Limb (tissue), 2 donors: ENCODE data around the gene ZNF521.
A peak's percentile ranks its signal among the peaks of the same experiment; 100 is the strongest.

ENCODE experiments used
- DNase-seq, 2 donors: peaks; one replicate each; pipeline ENCODE4 v3.0.0-alpha.2; 2016; ENCODE audit errors: extremely low spot score in 2 of 2

ZNF521 gene

DNA sequence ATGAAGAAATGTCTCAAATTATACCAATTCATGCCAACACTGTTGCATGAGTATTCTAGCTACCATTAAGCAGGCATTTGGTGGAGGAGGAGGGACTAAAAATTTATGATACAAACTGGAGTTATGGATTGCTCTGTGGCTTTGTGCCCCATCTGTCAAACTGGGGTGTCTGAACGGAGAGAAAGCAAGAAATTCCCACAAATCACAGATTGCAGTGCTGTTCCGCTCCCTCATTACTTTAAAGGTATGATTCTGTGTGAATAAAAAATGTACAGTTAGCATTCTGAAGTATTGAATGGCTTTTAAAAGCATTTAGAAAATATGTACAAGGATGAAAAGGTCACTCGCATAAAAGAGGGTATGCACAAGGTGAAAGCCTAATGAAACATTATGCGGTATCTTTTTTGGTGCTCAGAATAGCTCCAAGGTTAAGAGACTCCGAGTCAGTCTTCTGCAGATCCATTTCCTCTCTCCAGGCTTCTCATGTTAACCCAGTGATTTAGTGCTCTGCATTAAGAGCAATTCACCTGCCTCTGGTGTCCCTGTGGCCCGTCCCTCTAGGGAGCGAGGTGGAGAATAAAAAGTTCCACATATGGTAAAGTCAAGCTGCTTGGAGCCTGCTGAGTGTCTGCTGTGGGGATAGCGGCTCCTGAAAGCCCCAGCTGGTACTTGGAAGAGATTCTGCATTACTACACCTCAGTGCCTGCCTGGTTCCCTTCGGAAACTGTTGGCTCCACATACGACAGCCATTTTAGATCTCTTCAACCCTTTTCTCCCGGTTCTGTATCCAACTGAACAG, 184.2 kb downstream of the ZNF521 start:
- DNase-seq = no peak

DNA sequence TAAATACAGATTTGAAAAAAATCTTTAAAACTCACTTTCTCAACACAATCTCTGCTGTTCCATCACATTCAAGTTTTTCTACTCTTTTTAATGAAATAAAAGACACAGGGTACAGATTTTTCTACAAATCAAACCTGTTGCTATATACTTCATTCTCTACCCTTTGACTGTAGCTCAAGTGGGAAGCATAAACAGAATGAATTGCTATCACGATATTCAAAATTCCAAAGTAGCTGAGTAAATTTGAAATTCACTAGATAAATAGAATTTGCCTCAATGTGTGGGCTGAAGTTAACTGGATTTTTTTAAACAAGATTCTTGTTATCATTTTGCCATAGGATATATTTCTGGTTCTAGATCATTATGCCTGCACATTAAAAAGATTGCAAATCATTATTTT, 185.9 kb downstream of the ZNF521 start:
- DNase-seq = no peak

DNA sequence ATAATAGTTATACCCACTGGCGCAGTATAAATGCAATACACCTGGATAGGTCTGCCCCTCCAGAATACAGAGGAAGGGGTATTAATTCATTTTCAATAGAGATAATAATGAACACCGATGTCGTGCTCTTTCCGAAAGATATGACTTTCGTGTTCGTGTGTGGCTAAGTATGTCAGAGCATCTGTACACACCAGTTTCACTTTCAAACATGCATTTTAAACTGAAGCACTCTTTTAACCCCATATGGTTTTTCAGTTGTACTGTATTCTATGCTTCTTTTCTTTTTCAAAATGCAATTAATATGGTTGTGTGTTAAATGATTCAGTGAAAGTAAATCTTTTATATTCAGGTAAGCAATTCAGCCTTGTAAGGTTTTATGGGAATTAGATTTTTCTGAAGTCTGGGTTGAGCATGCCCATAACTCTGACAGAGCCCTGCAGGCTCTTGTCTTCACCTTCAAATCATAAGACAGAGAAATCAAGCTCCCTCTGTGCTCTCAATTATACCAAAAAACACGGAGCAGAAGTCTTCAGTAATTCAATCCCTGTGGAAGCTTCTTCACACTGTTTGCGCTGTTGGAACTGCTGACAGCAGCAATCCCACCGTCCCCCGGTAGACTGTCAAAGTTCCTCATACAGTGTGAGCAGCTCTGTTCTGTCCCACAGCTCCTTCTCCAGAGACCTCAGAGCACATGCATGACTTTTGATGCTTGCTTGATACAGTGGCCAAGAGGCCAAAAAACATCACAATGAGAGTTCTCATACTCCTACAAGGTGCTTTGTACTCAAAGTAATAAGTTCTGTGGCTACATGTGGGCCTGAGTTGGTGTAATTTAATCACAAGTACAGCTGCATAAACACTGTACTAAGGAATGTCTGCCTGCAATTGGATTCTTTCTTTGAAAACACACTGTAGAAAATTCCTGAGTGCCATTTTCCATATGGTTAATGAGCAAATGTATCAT, 186.8 kb downstream of the ZNF521 start:
- peak; percentile 39 to 49 for DNase-seq

DNA sequence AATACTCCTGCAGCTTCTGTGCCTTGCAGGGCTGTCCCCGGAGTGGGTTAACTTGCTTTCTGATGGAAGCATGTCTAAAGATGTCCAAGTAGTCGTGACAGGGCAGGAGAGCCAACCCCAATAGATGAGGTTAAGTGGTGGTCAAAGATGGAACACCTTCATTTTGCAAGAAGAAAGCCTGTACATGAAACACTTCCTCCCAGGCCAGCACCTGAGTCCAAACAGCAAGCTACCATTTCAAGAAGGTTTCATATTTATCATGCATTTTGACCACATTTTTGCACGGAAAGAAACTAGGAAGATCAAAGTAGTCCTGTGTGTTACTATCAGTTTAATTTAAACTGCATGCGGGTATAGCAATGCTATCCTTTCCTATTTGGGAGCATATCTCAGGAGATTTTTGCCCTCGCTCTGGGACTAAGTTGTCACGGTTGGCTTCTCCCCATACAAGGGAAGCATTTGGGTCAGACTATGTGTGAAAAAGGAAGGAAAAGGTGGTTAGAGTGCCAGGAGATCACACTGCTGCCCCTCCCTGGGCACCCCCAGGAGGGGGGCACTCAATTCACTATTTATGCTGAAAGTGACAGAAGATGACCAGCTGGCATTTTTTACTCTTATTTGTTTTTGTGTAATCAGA, 187.6 kb downstream of the ZNF521 start:
- DNase-seq = no peak

DNA sequence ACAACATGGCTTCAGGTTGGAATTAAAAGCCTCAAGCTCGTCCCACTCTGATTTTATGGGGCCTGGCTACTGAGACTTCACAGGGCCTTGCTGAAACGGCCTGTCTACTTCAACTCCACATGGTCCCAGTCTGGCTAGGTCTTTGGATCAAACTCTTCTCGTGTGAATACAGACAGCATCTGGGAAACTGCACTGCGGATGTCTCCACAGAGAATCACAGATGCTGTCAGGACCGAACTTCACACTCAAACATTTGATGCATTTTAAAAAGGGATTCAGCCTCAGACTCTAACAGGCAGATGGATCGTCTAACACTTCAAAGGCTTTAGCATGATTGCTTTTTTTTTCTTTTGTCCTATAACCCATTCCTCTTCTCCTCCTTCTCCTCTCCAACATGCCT, 198.5 kb downstream of the ZNF521 start:
- no peak for DNase-seq

DNA sequence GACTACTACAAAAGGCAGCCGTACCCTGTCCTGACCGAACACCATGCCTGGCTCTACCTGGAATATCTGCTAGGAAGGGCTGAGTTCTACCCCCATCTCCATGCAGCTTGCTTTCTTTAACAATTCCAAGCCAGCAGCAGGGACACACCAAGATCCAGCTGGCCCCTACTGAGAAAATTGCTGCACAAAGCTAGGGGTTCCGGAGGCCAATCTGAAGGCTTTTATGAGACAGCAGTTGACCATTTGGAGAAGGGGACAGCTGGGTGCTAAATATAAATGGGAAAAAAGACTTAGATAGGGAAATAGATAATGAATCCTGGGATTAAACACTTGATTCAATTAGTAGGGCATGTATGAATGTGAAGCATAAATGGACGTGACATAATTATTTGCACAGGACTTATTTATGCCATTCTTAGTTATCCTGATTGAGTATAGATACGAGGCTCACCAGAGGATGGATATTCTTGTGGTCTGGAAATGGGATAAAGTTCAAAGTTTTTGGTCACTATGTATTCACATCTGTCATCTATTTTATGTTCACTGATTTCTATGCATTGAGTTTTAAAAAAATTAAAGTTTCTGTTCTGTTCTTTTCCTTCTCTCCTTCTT, 204.0 kb downstream of the ZNF521 start:
- DNase-seq = no peak

DNA sequence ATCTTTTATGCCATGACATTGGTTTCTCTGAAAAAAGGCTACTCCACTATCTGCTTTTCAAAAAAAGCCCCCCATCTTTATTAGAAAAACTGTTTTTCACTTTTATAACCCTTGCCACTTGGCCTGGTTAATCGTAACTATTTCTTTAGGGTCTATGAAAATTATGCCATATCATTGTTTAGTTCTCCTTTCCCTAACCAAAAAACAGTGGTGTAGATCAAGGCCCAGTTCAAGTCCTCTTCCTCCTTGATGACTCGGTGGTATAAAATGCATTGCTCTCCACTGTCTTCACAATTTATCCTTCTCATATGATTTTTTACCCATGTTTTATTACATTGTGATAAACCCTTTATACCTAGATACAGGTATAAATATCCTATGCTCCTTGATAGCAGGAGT, 205.5 kb downstream of the ZNF521 start:
- no peak for DNase-seq

DNA sequence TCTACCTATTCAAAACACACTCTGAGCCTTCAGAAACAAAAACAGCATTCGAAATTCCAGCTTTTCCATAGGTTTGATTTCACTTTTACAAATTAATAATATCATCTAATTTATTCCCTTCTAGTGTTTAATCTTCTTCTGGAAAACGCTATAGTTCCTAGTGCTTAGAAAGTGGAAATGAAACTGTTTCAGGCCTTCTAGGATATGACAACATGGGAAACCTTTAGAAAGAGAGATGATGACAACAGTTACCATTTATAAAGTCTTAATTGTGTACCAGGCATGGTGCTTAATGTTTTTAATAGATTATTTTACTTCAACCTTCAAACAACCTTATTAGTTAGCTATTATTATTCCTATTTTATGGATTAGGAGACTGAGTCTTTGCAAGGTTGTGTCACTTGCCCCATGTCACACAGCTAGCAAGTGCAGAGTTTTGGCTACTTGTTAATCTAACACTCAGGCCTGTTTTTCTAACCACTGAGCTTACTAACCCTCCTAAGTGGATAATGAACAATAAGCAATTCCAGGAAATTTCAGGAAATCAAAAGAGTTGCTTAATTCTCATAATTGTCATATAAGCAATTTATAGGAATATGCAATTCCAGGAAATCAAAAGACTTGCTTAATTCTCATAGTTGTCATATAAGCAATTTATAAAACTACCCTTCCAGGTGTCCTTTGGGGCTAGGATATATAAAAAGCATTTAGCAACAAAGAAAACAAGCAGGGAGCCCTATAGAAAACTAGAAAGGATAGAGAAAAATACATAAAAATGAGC, 206.0 kb downstream of the ZNF521 start:
- no peak for DNase-seq

DNA sequence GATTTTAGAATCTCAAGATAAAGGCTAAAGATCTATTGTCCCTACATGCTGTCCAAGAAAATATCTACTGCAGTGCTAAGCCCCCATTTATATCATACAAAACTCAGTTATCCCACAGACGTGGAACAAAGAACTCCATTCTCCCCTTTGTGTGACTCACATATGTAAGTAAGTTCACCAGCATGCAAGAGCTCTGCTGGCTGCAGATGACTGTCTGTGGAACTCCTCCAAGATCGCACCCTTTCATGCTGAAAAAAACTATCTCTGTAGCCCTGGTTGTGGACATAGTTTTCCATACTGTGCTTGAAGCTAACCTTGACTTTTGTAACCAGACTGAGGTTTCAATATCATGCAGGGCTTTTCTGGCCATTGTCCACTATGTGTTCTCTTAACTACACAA, 207.1 kb downstream of the ZNF521 start:
- peak in 1 of 2 donors; percentile 67 for DNase-seq

DNA sequence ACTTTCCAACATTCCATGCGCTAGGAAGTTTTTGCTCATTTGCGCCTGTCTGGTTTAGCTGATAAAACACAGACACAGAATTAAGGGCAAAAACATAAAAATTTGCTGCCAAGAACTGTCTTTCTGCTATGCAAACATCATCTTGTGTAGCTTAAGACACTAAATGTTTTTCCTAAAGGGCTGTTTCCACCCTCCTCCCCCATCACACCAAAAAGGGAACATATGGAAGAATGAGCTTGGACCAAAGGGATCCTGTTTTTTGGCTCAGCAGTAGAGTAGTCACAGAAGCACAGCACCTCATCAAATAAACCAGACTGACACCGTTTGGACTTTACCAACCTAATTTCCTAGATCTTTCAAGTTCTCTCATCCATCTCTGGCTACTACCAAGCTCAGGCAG, 210.1 kb downstream of the ZNF521 start:
- peak in 1 of 2 donors; percentile 49 for DNase-seq

DNA sequence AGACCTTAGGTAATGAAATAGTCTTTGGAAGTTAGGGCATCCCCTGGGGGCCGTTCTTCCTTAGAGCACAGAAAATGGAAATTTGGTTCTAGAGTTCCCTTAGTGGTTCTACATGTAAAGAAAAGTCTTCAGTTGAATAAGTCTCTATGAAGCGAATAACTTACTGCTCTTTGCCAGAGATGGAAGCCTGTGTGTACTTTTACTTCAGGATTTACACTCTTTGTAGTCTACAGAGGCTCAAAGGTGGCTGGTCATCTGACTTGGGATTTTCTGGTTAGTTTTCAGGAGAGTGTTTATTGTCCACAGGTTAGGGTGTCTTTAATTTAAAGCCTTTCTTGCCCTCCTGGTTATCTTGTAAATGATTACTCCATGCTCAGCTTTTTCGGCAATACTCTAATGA, 210.6 kb downstream of the ZNF521 start:
- no peak for DNase-seq

DNA sequence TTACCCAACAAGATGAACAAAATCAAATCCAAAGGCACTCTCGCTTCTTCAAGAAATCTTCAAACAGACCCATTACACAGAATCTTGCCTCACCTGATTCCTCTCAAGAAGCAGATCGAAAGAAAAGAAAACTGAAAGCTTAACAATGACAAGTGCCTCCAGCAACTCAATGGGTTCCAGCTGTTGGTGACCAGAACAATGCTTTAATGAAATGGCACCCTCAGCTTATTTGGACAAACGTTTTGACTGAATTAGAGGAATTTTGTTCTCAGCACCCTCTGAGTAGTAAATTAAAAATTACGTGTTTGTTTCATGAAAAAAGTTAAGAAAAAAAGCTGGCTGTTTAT, 211.0 kb downstream of the ZNF521 start:
- no peak for DNase-seq

DNA sequence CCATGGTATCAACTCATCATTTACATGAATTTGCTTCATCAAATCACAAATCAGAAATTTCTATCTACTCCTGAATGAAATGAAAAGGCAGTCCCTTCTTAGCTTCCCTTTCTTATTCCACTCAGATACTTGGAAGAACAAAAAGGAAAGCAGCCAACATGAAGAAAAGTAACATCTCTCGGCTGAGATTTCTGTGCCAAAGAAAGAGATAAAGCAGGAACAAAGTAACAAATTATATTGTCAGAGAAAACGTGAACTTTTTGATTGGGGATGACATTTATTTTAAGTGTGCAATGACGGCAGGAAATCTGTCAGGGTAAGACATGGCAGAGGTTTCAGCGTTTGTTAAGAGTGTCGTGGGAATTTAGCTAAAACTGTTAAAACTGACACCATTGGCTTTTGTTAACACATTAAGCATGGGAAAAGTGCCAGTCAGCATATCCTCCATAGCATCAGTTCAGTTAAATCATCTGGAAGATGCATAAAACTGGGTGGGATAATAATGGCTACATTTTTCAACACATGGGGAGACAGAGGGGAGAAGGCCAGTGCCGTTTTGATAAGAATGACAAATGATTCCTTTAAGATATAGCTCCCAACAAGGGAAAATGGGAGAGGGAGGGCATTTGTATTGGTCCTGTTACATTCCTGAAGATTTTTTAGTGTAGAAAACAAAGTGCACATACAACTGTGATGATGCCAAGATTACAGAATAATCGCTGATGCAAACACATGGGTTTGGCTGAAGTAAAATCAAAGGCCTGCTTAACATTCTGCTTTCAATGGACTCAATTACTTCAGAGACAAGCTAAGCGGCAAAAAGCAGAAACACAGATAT, 211.6 kb downstream of the ZNF521 start:
- no peak for DNase-seq

DNA sequence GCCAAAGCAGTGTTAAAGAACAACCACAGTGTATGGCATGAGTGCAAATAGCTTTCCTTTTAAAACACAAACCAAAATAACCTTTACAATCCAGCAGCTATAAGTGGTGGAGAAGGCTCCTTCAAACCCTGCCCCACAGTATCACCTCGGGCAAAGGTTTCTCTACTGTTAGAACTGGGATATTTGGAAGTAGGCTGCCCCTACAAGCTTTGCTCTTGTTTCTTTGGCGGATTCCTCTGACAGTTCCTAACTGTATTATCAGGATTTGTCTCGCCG, 214.8 kb downstream of the ZNF521 start:
- DNase-seq = no peak

DNA sequence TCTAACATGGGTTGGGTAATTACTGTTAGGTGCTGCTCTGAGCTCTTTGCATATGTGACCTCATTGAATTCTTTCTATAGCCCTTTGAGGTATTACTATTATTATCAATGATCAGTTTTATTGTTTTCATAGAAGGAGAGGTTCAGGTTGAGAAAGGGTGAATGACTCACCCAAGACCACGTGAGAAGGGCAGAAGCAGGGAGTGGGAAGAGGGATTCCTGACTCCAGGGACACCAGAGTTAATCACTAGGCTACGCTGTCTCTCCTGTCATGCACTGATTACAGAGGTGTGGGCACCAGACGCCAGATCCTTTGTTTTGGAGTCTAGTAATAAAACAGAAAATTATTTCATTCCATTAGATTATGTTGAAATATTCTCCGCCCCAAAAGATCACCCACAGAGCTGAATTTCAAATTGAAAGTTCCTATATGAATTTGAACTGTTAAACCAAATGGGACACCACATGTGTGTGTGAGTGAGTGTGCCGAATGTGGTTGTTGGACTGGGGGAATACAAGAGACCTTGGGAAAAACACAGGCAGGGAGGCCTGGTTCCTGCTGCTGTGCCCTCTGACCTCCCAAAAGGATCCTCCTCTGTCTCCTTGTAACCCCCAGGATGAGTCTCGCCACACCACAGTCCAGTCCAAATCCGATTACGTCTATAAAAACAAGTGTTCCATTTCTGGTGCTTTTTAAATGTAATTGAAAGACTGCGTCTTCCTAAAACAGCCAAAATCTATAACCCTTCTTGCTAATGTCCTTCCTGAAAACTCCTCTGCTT, 215.4 kb downstream of the ZNF521 start:
- DNase-seq = no peak

DNA sequence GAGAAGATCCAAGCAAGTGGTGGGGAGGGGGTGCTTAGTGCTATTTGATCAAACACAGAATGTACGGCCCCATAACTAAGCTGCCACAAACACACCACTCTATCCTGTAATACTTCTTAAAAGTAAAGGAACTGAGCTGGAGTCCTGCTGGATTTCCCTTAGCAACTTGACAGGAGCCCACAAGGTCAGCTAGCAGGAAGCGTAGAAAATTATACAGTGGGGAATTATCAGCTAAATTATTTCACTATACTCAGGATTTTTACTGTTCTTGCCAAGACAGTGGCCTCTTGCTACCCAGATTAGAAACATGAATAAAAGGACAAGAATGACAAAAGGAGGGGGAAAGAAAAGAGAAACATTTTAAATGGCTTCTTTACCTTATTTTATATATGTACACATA, 217.1 kb downstream of the ZNF521 start:
- no peak for DNase-seq

DNA sequence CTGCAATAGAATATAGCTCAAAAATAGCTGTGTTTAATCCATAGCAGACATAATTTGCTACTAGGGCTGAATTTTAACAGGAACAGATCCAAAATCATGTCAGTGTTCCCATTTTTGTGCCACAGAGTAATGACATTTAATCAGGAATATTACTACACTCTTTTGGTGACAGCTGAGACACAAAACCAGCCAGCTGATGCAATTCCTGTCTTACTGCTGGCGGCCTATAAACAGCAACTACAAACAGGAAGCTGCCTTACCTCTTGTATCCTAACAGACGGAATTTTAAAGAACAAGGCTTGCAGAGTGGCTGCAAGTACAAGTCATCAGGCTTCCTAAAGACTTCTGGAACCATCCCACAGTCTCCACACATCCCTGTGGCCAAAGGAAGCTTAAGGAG, 218.1 kb downstream of the ZNF521 start:
- no peak for DNase-seq

DNA sequence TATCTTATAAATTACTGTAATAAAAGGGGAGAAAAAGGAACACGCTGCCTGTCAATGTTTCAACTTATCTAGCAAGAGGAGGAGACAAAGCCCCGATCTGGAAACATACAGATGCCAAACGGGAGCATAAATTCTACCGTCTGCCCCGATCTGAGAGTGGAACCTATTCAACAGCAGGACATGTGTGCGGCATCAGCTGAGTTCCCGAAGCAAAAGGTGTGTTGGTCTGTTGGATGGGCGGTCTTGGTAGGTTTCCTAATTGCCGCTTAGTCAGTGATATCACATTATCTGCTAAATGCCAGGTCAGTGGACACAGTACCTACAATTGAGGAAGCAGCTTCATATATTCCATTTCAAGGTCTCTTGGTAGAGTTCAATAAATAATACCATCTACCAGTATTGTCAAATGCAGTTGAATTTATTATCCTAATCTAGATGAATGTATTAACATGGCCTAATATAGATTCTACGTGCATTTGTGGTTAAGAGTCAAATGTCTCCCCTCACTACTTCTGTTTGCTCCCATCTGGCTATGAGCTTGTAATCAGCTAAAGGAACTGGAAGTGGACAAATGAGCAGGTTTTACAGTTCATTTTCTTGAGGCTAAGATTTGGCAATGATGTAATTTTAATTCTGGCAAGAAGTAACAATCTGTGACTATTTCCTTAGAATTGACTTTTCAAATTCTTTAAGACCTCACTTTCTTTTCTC, 219.0 kb downstream of the ZNF521 start:
- no peak for DNase-seq

DNA sequence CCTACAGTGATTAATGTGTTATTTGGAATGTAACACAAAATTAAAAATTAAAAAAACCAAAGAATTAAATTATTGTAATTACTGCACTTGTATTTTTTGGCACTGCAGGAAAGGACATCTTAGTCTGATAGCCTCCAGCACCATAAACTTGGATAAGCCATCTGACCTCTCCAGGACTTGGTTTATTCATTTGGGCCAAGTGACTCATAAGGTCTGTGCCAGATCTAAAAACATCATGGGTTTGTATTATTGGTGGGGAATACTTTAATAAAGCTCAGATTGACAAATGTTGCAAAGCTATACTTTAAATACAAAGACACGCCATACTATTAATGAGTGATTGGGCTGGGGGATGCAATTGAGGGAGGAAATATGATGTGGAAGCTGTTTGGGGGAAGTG, 225.2 kb downstream of the ZNF521 start:
- DNase-seq = no peak
